RCC 7860 (cell line): ENCODE measurements around the gene KRTAP3-1.
"Not testable (repeated sequence)": the region's sequence is repeated elsewhere in the genome, so short reads cannot be mapped to it uniquely, and the experiment has no call there.

Experiments used
- DNase-seq: peaks from one replicate; pipeline ENCODE4 v3.0.0-alpha.2; 2015; ENCODE audit warnings: low spot score
- FAIRE-seq: peaks from 2 replicates; lab custom pipeline; 2012; peaks lifted over from hg19 to GRCh38; lab: Jason Lieb, UNC

Gene KRTAP3-1

GRCh38 chr17:41016578-41017215 lies 7.8 kb upstream of the KRTAP3-1 start:
- DNase-seq (no peak), FAIRE-seq (no peak)

GRCh38 chr17:41015454-41015853 lies 6.5 kb upstream of the KRTAP3-1 start:
- no peak for DNase-seq
- FAIRE-seq = no peak

GRCh38 chr17:41013606-41014005 lies 4.7 kb upstream of the KRTAP3-1 start:
- FAIRE-seq = no peak
- no peak for DNase-seq

- DNase-seq (no peak), FAIRE-seq (no peak)
These were observed 4.3 kb upstream of the KRTAP3-1 start for GRCh38 chr17:41013181-41013580.

GRCh38 chr17:41012326-41013120 lies 3.6 kb upstream of the KRTAP3-1 start:
- no peak for DNase-seq
- FAIRE-seq = no peak

- no peak for FAIRE-seq
- no peak for DNase-seq
These were observed 1.5 kb upstream of the KRTAP3-1 start for GRCh38 chr17:41010441-41010840.

- FAIRE-seq (no peak), DNase-seq (no peak)
These were observed 1.0 kb upstream of the KRTAP3-1 start for GRCh38 chr17:41009936-41010335.

GRCh38 chr17:41009301-41009760 lies 403 bp upstream of the KRTAP3-1 start:
- DNase-seq (no peak), FAIRE-seq (no peak)

- FAIRE-seq = no peak
These were observed 4.5 kb downstream of the KRTAP3-1 start for GRCh38 chr17:41004397-41004796.

GRCh38 chr17:41003926-41004325 lies 5.0 kb downstream of the KRTAP3-1 start:
- DNase-seq = no peak
- no peak for FAIRE-seq

More at GRCh38 chr17:41004397-41004796, 4.5 kb downstream of the KRTAP3-1 start:
- no peak for DNase-seq

GRCh38 chr17:41002814-41003213 lies 6.1 kb downstream of the KRTAP3-1 start:
- DNase-seq (no peak), FAIRE-seq (no peak)

GRCh38 chr17:41001795-41002194 lies 7.1 kb downstream of the KRTAP3-1 start:
- no peak for FAIRE-seq

GRCh38 chr17:40999563-40999962 lies 9.4 kb downstream of the KRTAP3-1 start, which contains the start of gene KRTAP3-2:
Gene KRTAP3-2 (minus strand): TSS chr17:40999906. CDS start chr17:40999853, 53 bp downstream.
- DNase-seq = not testable (repeated sequence)

More at GRCh38 chr17:41001795-41002194, 7.1 kb downstream of the KRTAP3-1 start:
- DNase-seq = no peak

GRCh38 chr17:40997361-40997760 lies 11.6 kb downstream of the KRTAP3-1 start:
- DNase-seq (no peak), FAIRE-seq (no peak)

More at GRCh38 chr17:40999563-40999962, 9.4 kb downstream of the KRTAP3-1 start, which contains the start of gene KRTAP3-2:
- not testable (repeated sequence) for FAIRE-seq

- FAIRE-seq (no peak), DNase-seq (no peak)
These were observed 12.1 kb downstream of the KRTAP3-1 start for GRCh38 chr17:40996829-40997228.

- DNase-seq = no peak
- FAIRE-seq = no peak
These were observed 13.8 kb downstream of the KRTAP3-1 start for GRCh38 chr17:40995116-40995515.

GRCh38 chr17:40993839-40994238 lies 15.1 kb downstream of the KRTAP3-1 start, which contains the start of gene KRTAP3-3:
Gene KRTAP3-3 (minus strand): TSS chr17:40994164. CDS start chr17:40994097, 67 bp downstream.
- no peak for DNase-seq
- FAIRE-seq = no peak

- DNase-seq (no peak), FAIRE-seq (no peak)
These were observed 15.8 kb downstream of the KRTAP3-1 start for GRCh38 chr17:40993084-40993483.

GRCh38 chr17:40992666-40993065 lies 16.3 kb downstream of the KRTAP3-1 start:
- DNase-seq (no peak), FAIRE-seq (no peak)

- FAIRE-seq = no peak
- no peak for DNase-seq
These were observed 22.0 kb downstream of the KRTAP3-1 start for GRCh38 chr17:40986920-40987319.

- DNase-seq = no peak
- FAIRE-seq = no peak
These were observed 24.7 kb downstream of the KRTAP3-1 start, which contains the start of gene KRT40 for GRCh38 chr17:40984226-40984625. Gene KRT40 (minus strand): TSS chr17:40984326. CDS start chr17:40984273, 53 bp downstream.

GRCh38 chr17:40981115-40981514 lies 27.8 kb downstream of the KRTAP3-1 start:
- DNase-seq = no peak
- FAIRE-seq = no peak
